ENCODE measurements around the gene SCGB1D4.
"Not testable (repeated sequence)": the region's sequence is repeated elsewhere in the genome, so short reads cannot be mapped to it uniquely, and the experiment has no call there.

The SCGB1D4 gene

DNA sequence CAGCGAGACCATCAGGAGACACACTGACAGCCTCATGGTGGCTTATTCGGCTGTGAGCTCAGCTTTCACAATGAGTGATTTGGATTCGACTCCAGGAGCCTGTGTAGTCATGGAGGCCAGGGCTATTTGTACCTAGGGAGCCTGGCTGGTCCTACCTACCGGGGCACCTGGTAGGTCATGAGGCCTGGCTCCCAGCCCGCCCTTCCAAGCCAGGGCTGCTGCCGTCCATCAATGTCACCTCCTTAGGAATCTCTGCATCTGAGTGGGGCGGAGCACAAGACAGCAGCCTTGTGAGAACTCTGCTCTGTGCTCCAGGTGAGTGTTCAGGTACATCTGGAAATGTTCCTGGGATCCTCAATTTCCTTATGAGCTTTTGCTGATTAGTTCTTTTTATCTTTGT lies at the start of gene SCGB1D4:
Gene SCGB1D4, minus strand, starts transcription at position 101 of the 400 bp plus-strand sequence. Its CDS starts 65 bp downstream, at position 36.
- DNase-seq: no peak

DNA sequence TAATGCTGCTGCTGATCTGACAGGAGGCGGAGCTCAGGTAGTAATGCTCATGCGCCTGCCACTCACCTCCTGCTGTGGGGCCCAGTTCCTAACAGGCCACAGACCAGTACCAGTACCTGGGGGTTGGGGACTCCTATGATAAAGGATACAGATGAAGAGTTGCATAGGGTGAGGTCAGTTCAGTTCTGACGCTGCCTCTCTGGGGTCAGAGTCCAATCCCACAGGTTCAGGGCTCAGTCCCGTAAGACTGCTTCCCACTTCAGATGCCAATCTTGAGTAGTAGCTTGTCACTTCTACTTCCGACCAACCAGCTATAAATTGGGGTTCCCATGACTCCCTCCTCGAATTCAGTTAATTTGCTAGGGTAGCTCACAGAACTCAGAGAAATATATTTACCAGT lies 47.0 kb upstream of the SCGB1D4 start:
- DNase-seq: no peak

- DNase-seq: no peak
Observed at GRCh38 chr11:62344210-62344609, 45.3 kb upstream of the SCGB1D4 start.

- DNase-seq: not testable (repeated sequence)
Observed at GRCh38 chr11:62343646-62344190, 44.8 kb upstream of the SCGB1D4 start.

DNA sequence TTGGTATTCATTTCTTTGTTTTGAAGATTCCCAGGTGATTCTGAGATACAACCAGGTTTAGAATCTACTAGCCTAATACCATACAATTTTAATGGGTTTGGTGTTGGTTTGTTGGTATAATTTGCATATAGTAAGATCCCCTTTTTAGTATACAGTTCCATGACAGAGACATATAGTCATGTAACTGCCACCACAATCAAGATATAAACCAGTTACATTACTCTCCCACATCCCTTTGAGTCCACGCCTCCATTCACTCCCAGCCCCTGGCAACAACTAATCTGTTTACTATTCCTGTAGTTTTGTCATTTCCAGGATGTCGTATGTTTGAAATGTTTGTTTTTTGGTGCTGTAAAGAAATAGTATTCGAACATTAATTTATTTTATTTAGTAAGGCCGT lies 42.7 kb upstream of the SCGB1D4 start:
- no peak for DNase-seq

- peak; percentile 65 for DNase-seq
Observed at GRCh38 chr11:62340269-62340901, 41.5 kb upstream of the SCGB1D4 start.

GRCh38 chr11:62338218-62338617 lies 39.3 kb upstream of the SCGB1D4 start:
- no peak for DNase-seq

GRCh38 chr11:62337303-62338181 lies 38.7 kb upstream of the SCGB1D4 start, which contains the start of gene ASRGL1:
ASRGL1 (plus strand) TSS chr11:62337448; CDS start chr11:62337978, 530 bp downstream.
- peak; percentile 89 for DNase-seq

DNA sequence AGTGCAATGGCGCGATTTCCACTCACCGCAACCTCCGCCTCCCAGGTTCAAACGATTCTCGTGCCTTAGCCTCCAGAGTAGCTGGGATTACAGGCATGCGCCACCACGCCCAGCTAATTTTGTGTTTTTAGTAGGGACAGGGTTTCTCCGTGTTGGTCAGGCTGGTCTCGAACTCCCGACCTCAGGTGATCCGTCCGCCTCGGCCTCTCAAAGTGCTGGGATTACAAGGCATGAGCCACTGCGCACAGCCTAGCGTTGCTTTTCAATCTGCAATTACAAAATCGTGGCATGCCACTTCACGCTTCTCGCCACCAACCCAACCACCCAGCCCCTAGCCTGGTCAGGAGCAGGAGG lies 38.1 kb upstream of the SCGB1D4 start:
- not testable (repeated sequence) for DNase-seq

DNA sequence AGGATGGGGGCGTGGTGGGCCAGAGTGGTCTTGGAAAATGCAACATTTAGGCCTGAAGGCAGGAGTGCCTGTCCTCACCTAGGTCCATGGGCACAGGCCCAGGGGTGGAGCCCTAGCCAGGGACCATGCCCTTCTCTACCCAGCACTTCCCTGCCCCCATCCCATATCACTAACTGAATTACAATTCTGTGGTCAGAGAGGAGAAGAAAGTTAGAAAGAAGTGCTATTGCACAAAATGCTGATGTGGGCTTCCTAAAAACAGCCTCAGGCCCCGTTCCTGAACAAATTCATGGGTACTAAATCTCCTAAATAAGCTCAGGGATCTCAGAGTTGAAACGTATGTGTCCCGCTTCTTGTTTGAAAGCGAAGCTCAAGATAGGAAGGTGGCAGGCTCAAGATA lies 34.9 kb upstream of the SCGB1D4 start:
- DNase-seq: no peak

- DNase-seq: not testable (repeated sequence)
Observed at GRCh38 chr11:62331264-62331663, 32.4 kb upstream of the SCGB1D4 start.

DNA sequence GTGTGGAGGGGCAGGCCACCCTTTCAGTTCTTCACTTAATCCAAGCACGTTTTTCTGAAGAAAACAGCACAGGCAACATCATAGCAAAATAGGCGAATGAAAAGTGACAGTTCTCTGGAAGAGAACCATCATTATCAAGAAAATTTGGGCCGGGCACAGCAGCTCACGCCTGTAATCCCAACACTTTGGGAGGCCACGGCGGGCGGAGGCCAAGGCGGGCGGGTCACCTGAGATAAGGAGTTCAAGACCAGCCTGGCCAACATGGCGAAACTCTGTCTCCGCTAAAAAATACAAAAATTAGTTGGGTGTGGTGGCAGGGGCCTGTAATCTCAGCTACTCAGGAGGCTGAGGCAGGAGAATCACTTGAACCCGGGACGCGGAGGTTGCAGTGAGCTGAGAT lies 28.7 kb upstream of the SCGB1D4 start:
- not testable (repeated sequence) for DNase-seq

GRCh38 chr11:62326719-62327118 lies 27.8 kb upstream of the SCGB1D4 start:
- DNase-seq: not testable (repeated sequence)

DNA sequence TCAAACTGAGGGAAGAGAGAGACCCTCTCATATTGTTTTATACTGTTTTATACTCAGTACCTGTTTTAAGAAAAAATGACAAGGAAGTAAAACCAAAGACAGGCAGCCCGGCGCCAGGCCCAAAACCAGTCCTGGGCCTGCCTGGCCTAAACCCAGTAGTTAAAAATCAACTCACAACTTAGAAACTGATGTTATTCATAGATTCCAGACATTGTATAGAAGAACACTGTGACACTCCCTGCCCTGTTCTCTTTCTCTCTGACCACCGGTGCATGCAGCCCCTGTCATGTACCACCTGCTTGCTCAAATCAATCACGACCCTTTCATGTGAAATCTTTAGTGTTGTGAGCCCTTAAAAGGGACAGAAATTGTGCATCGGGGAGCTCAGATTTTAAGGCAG lies 26.9 kb upstream of the SCGB1D4 start:
- not testable (repeated sequence) for DNase-seq

GRCh38 chr11:62324731-62325556 lies 26.1 kb upstream of the SCGB1D4 start:
- peak; percentile 80 for DNase-seq

- DNase-seq: no peak
Observed at GRCh38 chr11:62322524-62322923, 23.6 kb upstream of the SCGB1D4 start.

GRCh38 chr11:62315431-62315830 lies 16.6 kb upstream of the SCGB1D4 start:
- DNase-seq: no peak

DNA sequence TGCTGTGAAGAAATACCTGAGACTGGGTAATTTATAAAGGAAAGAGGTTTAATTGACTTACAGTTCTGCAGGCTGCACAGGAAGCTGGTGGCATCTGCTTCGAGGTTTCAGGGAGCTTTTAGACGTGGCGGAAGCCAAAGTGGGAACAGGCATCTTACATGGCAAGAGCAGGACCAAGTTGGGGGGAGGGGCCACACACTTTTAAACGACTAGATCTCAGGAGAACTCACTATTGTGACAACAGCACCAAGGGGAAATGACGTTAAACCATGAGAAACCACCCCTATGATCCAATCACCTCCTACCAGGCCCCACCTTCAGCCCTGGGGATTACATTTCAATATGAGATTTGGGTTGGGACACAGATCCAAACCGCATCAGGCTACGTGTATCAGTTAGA lies 11.1 kb upstream of the SCGB1D4 start:
- DNase-seq: no peak

DNA sequence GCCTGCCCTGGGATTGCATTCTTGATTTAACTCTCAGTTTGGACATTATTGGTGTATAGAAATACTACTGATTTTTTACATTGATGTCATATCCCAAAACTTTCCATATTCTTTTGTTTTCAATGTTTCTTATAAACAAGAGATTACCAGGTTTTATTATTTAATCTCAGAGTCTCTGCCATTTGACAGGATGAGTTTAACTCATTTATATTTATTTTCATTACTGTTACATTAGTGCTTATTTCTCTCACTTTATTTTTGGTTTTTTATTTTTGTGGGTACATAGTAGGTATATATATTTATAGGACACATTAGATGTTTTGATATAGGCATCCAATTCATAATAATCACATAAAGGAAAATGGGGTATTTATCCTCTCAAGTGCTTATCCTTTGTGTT lies 9.1 kb upstream of the SCGB1D4 start:
- DNase-seq: no peak

- no peak for DNase-seq
Observed at GRCh38 chr11:62306227-62306626, 7.4 kb upstream of the SCGB1D4 start.

- DNase-seq: peak; percentile 41
Observed at GRCh38 chr11:62295504-62295903, 3.4 kb downstream of the SCGB1D4 start.

DNA sequence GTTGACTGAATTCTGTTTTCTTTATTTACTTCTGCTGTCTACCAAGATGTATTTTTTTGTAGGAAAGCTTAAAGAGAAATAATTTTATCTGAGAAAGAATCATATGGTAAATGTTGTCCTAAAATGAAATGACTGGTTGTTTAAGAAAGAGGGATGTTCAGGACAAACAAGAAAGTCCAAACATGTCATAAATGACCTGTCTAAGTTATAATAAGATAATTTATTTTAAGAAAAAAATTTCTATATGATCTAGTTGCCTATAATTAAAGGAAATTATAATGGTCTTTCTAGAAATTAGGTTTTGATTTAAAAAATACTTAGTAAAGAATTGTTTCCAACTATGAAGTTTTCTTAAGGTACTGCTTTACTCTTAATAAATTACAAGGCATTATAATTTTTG lies 18.4 kb downstream of the SCGB1D4 start:
- DNase-seq: no peak

DNA sequence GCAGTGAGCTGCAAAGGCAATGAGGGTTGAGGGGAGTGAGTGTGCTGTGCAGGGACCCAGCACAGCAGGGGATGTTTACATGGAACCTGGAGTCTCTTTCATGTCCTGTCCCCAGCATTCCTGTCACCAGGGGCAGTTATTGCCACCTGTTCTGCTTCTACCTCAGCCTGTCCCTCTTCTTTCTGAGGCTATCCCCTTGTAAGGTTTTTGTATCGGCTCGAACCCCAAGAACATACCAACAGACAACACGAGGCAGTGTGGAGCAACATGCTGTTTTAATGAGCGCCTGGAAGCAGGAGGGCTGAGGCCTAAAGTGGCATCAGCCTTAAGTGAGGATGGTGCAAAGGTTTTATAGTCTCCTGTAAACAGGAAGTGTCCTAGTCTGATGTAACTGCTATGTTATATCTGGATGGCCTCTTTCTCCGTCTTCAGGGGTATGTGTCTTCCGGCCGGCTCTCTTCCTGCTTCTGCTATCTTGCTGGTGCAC lies 25.0 kb downstream of the SCGB1D4 start:
- DNase-seq: no peak

All from RPMI8226 (cell line).